Osteocyte (in vitro differentiated cells): ENCODE data around the gene FEV. TPM values are rescaled to one million over a fixed set of nuclear protein-coding genes. Genes with fewer than 3 reads are reported as not detected.

Experiments used
- DNase-seq: peaks from one replicate; pipeline ENCODE4 v3.0.0; 2021; ENCODE audit warnings: mixed read lengths; ENCODE audit not compliant: unreplicated experiment; ENCODE audit errors: extremely low spot score
- H3K27ac Mint-ChIP-seq: one replicate; pipeline ENCODE4 v1.8.0; 2021; ENCODE audit warnings: mild to moderate bottlenecking, mixed read lengths; ENCODE audit not compliant: unreplicated experiment
- H3K27me3 Mint-ChIP-seq: one replicate; pipeline ENCODE4 v1.8.0; 2021; ENCODE audit warnings: mixed read lengths; ENCODE audit not compliant: unreplicated experiment
- H3K36me3 Mint-ChIP-seq: one replicate; pipeline ENCODE4 v1.8.0; 2021; ENCODE audit warnings: mixed read lengths; ENCODE audit not compliant: unreplicated experiment
- H3K4me1 Mint-ChIP-seq: one replicate; pipeline ENCODE4 v1.8.0; 2021; ENCODE audit warnings: mixed read lengths; ENCODE audit not compliant: unreplicated experiment
- H3K4me3 Mint-ChIP-seq: one replicate; pipeline ENCODE4 v1.8.0; 2021; ENCODE audit warnings: mild to moderate bottlenecking, moderate library complexity, mixed read lengths; ENCODE audit not compliant: unreplicated experiment
- H3K9me3 Mint-ChIP-seq: one replicate; pipeline ENCODE4 v1.8.0; 2021; ENCODE audit warnings: mixed read lengths; ENCODE audit not compliant: unreplicated experiment
- CTCF ChIP-seq: fragments of 200-600 bp; sonication (generic); IDR thresholded peaks from 2 replicates; pipeline ENCODE4 v1.5.0; 2021; ENCODE audit warnings: antibody characterized with exemption, mild to moderate bottlenecking, moderate library complexity
- total RNA-seq: library from RNA; stranded (reverse); gene quantifications from 2 replicates; pipeline ENCODE4 v1.2.1, GENCODE V29; 2021

Gene FEV
- total RNA-seq, 1 donor from 2014 or later: not detected

- Mint-ChIP-seq H3K36me3 (no peaks in the 10 kb centered on the region), H3K27me3 (peaks cover 69% of the 10 kb centered on the region), H3K4me3 (peak overlapping the region; percentile 50), H3K9me3 (no peaks in the 10 kb centered on the region), H3K4me1 (peaks cover 25% of the 10 kb centered on the region), H3K27ac (no peak overlapping the region)
- no peak for TF ChIP-seq CTCF
- peak; percentile 84 for DNase-seq
Measured at GRCh38 chr2:218981390-218981880, 3.5 kb downstream of the FEV start.

GRCh38 chr2:218980735-218981389 lies 4.1 kb downstream of the FEV start:
- no peaks in the 10 kb centered on the region for H3K36me3 Mint-ChIP-seq
- no peaks in the 10 kb centered on the region for H3K9me3 Mint-ChIP-seq
- no peak for TF ChIP-seq CTCF
- peak overlapping the region; percentile 50 for H3K4me3 Mint-ChIP-seq
- peaks cover 69% of the 10 kb centered on the region for H3K27me3 Mint-ChIP-seq
- no peak for DNase-seq
- no peak overlapping the region for H3K27ac Mint-ChIP-seq
- peaks cover 24% of the 10 kb centered on the region for H3K4me1 Mint-ChIP-seq

- peak overlapping the region; percentile 59 for H3K4me3 Mint-ChIP-seq
- H3K27me3 Mint-ChIP-seq: peaks cover 72% of the 10 kb centered on the region
- H3K27ac Mint-ChIP-seq: no peak overlapping the region
- H3K9me3 Mint-ChIP-seq: no peaks in the 10 kb centered on the region
- H3K36me3 Mint-ChIP-seq: no peaks in the 10 kb centered on the region
- peaks cover 21% of the 10 kb centered on the region for H3K4me1 Mint-ChIP-seq
- DNase-seq: peak; percentile 95
- TF ChIP-seq CTCF: peak; percentile 96
Measured at GRCh38 chr2:218979846-218980734, 4.9 kb downstream of the FEV start.

- peaks cover 2% of the 10 kb centered on the region for H3K4me1 Mint-ChIP-seq
- no peak for TF ChIP-seq CTCF
- H3K27ac Mint-ChIP-seq: no peak overlapping the region
- DNase-seq: no peak
- no peaks in the 10 kb centered on the region for H3K36me3 Mint-ChIP-seq
- H3K27me3 Mint-ChIP-seq: peaks cover 64% of the 10 kb centered on the region
- no peak overlapping the region for H3K4me3 Mint-ChIP-seq
- H3K9me3 Mint-ChIP-seq: no peaks in the 10 kb centered on the region
Measured at GRCh38 chr2:218975060-218975777, 9.8 kb downstream of the FEV start.
